ENCODE measurements around the gene U2AF2. TPM values are rescaled to one million over a fixed set of nuclear protein-coding genes. Genes with fewer than 3 reads are reported as not detected.
A peak's percentile ranks its signal among the peaks of the same experiment; 100 is the strongest.

Gene U2AF2
- total RNA-seq, 1 experiment from 2014 or later, result 309 TPM

DNA sequence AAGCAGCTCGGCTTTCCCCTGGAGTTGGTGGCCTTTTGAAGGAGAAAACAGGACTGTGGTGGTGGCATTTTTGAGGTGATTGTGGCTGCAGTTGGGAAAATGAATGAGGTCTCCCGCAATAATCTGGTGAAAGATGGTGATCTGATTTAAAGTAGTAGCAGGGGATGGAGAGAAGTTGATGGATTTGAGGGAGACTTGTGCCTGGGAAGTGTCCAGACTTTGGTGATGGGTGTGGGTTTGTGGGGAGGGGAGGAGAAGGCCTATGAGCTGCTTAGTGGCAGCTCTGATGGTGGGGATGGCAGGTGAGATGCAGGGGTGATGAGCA, 16.2 kb downstream of the U2AF2 start:
- no peaks in the 10 kb centered on the region for H3K9me3 Mint-ChIP-seq (ENCODE audit: low read depth, unreplicated experiment)
- DNase-seq, result no peak
- CTCF ChIA-PET, result interaction anchor here (1.0 to 1.5 kb wide), 6 partner anchors 13 to 662 kb away, joined by 3 to 15 read pairs (median 6); partner anchors contain the start of gene U2AF2
- peak overlapping the region; percentile 10 for H3K4me3 Mint-ChIP-seq (ENCODE audit: low read depth, unreplicated experiment)
- no peak overlapping the region for H3K27ac Mint-ChIP-seq (ENCODE audit: unreplicated experiment)
- TF ChIP-seq, protein P1, sequence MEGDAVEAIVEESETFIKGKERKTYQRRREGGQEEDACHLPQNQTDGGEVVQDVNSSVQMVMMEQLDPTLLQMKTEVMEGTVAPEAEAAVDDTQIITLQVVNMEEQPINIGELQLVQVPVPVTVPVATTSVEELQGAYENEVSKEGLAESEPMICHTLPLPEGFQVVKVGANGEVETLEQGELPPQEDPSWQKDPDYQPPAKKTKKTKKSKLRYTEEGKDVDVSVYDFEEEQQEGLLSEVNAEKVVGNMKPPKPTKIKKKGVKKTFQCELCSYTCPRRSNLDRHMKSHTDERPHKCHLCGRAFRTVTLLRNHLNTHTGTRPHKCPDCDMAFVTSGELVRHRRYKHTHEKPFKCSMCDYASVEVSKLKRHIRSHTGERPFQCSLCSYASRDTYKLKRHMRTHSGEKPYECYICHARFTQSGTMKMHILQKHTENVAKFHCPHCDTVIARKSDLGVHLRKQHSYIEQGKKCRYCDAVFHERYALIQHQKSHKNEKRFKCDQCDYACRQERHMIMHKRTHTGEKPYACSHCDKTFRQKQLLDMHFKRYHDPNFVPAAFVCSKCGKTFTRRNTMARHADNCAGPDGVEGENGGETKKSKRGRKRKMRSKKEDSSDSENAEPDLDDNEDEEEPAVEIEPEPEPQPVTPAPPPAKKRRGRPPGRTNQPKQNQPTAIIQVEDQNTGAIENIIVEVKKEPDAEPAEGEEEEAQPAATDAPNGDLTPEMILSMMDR (IDR thresholded peaks at IDR 0.05; ENCODE audit: unreplicated experiment), result no peak
- peaks cover 93% of the 10 kb centered on the region for H3K36me3 Mint-ChIP-seq (ENCODE audit: insufficient read depth, unreplicated experiment)
- no peaks in the 10 kb centered on the region for H3K27me3 Mint-ChIP-seq (ENCODE audit: unreplicated experiment)
- no TSS peak for BruUV-seq (replicated peaks)
- H3K4me1 Mint-ChIP-seq (ENCODE audit: low read depth, unreplicated experiment), result peaks cover 60% of the 10 kb centered on the region
- intact Hi-C loops (cut with micrococcal nuclease; ENCODE audit: unreplicated experiment), result no loop called here

DNA sequence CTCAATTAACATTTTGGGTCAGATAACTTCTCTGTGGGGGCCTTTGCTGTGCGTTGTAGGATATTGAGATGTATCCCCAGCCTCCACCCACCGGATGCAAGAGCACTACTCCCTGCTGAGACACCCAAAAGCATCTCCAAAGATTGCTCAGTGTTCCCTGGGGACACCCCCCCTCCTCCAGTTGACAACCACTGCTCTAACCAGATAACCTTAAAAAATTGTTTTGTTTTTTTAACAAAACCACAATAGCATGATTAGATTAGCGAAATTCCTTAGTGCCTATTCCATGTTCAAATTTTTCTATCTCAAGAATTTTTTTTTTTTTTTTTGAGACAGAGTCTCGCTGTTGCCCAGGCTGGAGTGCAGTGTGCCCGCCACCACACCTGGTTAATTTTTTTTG, 17.6 kb downstream of the U2AF2 start:
- Mint-ChIP-seq H3K4me3 (ENCODE audit: low read depth, unreplicated experiment) (no peak overlapping the region), H3K36me3 (ENCODE audit: insufficient read depth, unreplicated experiment) (peaks cover 87% of the 10 kb centered on the region), H3K9me3 (ENCODE audit: low read depth, unreplicated experiment) (no peaks in the 10 kb centered on the region), H3K27me3 (ENCODE audit: unreplicated experiment) (no peaks in the 10 kb centered on the region), H3K27ac (ENCODE audit: unreplicated experiment) (no peak overlapping the region), H3K4me1 (ENCODE audit: low read depth, unreplicated experiment) (peaks cover 63% of the 10 kb centered on the region)
- CTCF ChIA-PET, result interaction anchor here (1.5 kb wide), 2 partner anchors 12 to 40 kb away, joined by 5 to 9 read pairs; no protein-coding TSS in a partner anchor
- no TSS peak for BruUV-seq (replicated peaks)
- intact Hi-C loops (cut with micrococcal nuclease; ENCODE audit: unreplicated experiment), result loop anchor here (2.0 kb wide), 1 partner anchor 16 kb away; no protein-coding TSS in a partner anchor
- TF ChIP-seq, protein P1 (IDR thresholded peaks at IDR 0.05; ENCODE audit: unreplicated experiment), result no peak
- DNase-seq, result no peak

DNA sequence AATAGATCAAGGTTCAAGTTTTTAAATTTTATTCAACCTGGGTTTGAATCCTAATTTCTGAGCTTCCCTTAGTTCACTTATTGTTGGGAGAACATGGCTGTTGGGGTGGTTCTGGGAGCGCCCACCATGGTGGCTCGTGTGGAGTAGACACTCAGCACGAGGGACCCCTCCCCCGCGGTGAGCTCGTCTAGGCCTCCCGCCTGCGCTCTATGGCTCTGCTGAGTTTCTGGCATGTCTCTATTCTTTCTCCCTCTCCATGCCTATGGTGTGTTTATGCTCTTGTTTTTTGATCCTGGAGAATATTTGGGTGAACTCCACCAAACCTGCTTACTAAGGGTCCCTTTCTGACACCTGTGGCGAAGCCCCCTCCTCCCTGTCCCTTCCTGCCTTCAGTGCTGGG, 18.6 kb downstream of the U2AF2 start:
- peaks cover 60% of the 10 kb centered on the region for H3K4me1 Mint-ChIP-seq (ENCODE audit: low read depth, unreplicated experiment)
- peak overlapping the region; percentile 24 for H3K27ac Mint-ChIP-seq (ENCODE audit: unreplicated experiment)
- CTCF ChIA-PET, result no interaction called here
- no TSS peak for BruUV-seq (replicated peaks)
- H3K4me3 Mint-ChIP-seq (ENCODE audit: low read depth, unreplicated experiment), result no peak overlapping the region
- no peak for DNase-seq
- intact Hi-C loops (cut with micrococcal nuclease; ENCODE audit: unreplicated experiment), result loop anchor here (2.0 kb wide), 1 partner anchor 17 kb away; no protein-coding TSS in a partner anchor
- H3K36me3 Mint-ChIP-seq (ENCODE audit: insufficient read depth, unreplicated experiment), result peaks cover 80% of the 10 kb centered on the region
- no peaks in the 10 kb centered on the region for H3K9me3 Mint-ChIP-seq (ENCODE audit: low read depth, unreplicated experiment)
- no peaks in the 10 kb centered on the region for H3K27me3 Mint-ChIP-seq (ENCODE audit: unreplicated experiment)
- TF ChIP-seq, protein P1 (IDR thresholded peaks at IDR 0.05; ENCODE audit: unreplicated experiment), result no peak

DNA sequence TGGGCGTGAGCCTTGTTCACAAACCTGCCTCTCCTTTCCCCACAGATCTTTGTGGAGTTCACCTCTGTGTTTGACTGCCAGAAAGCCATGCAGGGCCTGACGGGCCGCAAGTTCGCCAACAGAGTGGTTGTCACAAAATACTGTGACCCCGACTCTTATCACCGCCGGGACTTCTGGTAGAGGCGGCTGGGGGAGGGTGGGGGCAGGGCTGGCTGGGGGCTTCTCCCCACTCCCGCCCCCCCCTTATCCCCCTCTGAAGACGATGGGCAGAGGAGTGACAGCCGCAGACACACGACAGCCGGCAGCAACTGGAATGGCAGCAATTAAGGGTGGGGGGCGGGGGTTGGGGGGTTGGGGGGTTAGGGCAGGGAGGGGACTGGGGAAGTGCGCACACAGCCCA, 19.1 kb downstream of the U2AF2 start:
- no peaks in the 10 kb centered on the region for H3K27me3 Mint-ChIP-seq (ENCODE audit: unreplicated experiment)
- peak overlapping the region; percentile 65 for H3K27ac Mint-ChIP-seq (ENCODE audit: unreplicated experiment)
- no peaks in the 10 kb centered on the region for H3K9me3 Mint-ChIP-seq (ENCODE audit: low read depth, unreplicated experiment)
- H3K36me3 Mint-ChIP-seq (ENCODE audit: insufficient read depth, unreplicated experiment), result peaks cover 84% of the 10 kb centered on the region
- CTCF ChIA-PET, result no interaction called here
- BruUV-seq (replicated peaks), result no TSS peak
- intact Hi-C loops (cut with micrococcal nuclease; ENCODE audit: unreplicated experiment), result loop anchor here (2.0 kb wide), 1 partner anchor 17 kb away; no protein-coding TSS in a partner anchor
- H3K4me1 Mint-ChIP-seq (ENCODE audit: low read depth, unreplicated experiment), result peaks cover 60% of the 10 kb centered on the region
- no peak for DNase-seq
- peak overlapping the region; percentile 97 for H3K4me3 Mint-ChIP-seq (ENCODE audit: low read depth, unreplicated experiment)
- TF ChIP-seq, protein P1 (IDR thresholded peaks at IDR 0.05; ENCODE audit: unreplicated experiment), result no peak
